GM11168 (cell line): ENCODE data around the gene SGMS1.
"Not testable (repeated sequence)": the region's sequence is repeated elsewhere in the genome, so short reads cannot be mapped to it uniquely, and the experiment has no call there.

Source experiments
- in situ Hi-C: fragments of 300-500 bp; cut with MboI; formaldehyde crosslinking; loops from one replicate; pipeline ENCODE4 v1.12.0; 2022; ENCODE audit warnings: low sequenced_read_pairs; ENCODE audit not compliant: unreplicated experiment

Gene SGMS1

DNA sequence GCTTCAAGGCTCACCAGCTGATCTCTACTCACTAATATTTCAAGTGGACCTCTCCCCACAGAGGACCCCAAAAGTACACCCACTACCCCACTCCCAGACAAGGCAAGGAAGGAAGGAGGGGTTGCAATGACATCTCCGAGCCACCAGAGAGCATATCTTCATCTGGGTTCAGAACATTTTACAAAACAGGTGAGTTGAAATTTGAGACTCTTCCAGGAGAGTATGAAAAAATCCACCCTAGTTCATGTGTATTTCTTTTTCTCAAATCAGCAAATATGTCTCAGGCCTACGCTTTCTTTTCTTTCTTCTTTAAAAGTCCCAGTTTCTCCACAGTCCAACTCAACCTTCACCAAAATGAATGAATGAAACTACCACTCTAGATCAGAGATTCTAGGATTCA is 61.9 kb downstream of the SGMS1 start:
- in situ Hi-C loops, result no loop called here

DNA sequence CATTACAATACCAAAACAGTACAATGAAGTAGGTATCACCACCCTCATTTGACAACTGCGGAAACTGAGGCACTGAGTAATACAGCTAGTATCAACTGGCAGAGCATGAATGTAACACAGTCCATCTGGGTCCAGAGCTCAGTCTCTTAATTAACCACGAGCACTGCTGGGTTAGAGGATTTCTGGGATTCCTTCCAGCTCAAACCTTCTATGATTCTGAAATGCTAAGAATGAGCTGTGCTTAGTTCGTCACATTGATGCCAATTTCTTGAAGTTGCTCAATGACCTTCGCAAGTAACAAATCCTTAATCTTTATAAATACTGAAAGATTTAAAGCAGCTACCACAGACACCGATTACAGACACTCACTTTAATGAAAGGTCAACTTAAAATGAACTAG is 62.5 kb downstream of the SGMS1 start:
- in situ Hi-C loops, result no loop called here

DNA sequence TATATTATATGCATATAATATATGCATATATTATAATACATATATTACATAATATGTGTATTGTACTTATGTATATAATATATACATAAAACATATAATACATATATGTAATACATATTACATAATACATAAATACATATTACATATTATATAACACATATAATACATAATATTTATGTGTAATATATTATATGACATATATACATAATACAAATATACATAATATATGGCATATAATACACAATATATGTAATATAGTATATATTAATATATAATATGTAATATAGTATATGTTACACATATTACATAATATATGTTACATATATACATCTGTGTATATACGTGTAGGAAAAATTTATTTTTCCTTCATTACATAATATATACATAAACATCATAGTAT is 63.4 kb downstream of the SGMS1 start:
- in situ Hi-C loops, result no loop called here

DNA sequence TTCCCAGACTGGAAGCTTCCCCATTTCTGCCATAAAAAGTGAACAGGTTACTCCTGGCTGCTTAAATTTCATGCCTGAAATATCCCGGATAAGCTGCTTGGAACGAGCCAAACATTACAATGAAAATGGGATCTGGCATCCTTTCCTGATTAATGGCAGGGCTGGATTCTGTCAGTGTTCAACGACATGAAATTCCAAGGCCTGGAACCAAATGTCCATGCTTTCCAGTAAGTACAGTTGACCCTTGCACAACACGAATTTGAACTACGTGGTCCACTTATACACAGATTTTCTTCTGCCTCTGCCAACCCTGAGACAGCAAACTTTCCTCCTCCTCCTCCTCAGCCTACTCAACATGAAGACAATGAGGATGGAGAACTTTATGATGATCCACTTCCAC is 65.4 kb downstream of the SGMS1 start:
- in situ Hi-C loops, result no loop called here

DNA sequence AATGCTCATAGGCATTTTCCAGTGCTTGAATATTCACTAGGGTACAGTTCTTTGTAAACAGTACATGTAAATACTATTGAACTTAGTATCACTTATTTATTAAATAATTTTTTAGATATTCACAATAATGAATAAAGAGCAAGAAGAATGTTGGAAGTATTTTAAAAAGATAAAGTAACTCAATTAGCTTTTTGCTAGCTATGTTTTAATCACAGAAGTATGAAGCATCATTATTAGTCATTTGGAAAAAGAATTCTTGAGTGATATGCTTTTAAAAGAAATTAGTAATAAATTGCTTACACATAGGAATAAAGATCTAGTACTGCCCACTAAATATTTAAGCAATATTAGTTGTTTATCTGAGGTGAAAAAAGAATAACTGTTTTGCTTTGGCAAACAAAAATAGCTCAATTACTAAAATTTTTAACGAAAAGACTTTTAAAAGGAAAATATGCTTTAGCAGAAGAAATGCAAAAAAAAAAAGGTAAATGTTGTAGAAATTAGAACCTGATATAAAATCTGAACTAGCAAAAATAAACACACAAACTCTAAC is 66.5 kb downstream of the SGMS1 start:
- in situ Hi-C loops, result no loop called here

DNA sequence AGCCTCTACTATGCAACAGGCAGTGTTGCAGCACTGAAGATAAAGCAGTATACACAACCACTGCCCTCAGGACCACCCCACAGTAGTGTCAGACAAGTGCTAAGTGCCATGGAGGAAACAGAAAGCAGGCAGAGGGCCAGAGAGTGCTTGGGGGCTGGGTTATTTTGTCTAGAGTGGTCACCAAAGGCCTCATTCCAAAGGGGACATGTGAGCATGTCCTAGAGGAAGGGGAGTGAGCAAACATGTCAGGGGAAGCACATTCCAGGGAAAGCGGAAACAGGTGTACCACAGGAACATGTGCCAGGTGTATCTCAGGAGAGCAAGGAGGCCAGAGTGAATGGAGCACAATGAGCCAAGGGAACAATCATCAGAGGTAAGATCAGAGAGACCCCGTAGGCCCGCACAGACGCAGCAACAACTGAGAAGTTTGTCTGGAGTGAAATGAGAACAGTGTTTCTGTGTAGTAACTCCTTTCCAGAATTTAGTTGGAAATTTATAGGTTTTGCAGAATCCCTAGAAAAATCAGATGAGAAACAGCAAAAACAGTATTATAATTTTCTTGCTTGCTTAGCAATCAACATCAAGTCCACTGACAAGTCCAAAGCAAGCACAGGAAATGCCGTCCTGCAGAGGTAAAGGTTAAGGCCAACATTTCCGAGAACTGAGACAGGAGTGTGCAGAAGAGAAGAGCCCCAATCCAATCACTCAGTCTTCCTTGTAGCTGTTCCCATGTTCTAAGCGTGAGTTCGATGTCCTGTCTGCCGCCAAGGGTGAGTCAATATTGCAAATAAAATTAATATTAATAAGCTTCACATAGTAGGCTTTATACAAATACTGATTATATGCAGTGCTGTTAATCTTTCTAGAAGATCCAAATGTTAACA is 67.3 kb downstream of the SGMS1 start:
- in situ Hi-C loops, result no loop called here

DNA sequence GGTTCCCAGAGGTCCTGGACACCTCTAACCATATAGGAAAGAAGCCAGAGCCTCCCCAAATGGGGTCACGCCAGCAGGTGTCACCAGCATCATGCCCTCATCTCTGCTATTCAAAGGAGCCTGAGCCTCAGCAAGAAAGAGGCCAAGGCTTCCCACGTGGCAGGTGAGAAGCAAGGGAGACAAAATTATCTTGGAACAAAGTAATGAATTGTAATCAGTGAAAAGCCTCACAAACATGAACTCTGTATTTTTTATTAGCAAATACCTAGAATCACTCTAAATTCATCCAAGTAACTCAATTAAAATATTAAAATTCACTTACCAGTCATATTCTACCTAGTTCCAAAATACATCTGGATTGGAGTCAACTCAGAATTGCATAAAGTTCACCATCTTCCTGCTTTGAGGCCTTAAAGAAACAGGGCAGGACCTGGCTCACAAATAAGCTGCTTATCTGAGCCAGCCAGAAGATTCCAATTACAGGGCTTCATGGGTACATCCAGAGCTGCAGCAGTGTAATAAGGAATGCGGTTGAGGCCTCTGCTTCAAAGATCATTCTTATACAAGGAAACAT is 68.7 kb downstream of the SGMS1 start:
- in situ Hi-C loops, result no loop called here

DNA sequence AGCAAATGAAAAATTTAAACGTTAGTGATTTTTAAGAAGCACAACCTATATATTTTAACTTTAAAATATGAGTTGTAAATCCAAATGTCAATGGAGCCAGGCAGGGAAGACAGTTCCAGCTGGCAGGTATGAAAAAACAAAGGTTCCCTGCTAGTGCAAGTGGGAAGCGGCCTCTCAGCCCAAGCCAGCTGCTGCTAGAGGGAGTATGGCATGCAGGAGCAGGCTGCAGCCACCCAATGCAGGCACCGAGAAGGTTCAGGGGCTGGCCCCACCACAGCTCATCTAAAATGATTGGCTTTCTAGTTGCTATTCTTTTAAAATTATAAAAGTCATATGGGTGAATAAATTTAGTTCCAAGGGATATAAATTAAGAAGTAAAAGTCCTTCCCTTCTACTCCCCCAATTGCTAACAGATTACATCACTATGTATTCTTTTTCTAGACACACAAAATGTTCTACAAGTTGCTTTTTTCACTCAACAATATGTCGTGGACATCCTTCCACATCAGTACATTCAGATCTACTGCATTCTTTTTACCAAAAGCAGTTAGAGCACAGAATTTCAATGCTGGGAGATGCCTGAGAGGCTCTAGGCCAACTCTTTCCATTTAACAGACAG is 69.3 kb downstream of the SGMS1 start:
- in situ Hi-C loops, result no loop called here

DNA sequence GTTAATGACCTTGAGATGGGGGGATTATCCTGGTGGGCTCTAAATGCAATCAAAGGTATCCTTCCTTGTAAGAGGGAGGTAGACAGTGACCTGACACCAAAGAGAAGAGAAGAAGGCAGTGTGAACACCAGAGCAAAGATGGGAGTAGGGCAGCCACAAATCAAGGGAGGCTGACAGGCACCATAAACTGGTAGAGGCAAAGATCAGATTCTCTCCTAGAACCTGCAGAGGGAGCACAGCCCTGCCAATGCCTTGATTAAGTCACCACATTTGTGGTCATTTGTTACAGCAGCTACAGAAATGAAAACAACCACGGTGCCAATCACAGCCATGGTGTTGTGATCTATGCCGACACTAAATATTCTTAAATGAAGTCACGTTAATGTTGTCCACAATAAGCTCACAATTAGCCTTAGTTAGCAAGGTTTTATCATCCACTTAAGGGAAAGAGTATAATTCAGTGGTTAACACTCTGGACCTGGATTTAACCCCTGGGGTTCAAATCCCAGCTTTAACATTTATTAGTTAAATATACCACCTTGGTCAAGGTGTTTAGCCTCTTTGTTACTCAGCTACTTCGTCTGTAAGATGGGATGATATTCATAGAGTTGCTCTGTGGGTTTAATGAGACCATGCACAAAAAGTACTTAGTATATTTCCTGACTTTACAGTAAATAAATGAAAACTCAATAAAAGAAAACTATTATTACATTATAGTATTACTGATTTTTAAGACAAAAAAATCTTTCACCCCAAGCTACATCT is 70.8 kb downstream of the SGMS1 start:
- in situ Hi-C loops, result no loop called here

DNA sequence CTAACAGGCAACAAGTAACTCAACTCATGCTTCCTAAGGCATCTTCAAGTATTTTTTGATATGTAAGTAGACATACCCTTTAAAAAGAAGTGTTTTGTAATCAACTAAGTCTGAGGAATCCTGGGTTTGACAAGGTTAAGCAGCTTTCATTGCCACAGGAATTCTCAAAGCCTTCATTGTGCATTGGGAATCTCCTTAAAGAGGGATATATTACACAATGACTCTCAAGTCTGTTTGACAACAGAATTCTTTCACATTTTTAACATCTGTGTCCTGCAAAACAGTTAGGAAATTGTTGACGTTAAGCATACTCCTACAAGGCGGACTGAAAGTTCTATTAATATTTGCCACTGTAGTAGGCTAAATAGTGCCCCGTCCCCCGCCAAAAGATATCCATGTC is 71.4 kb downstream of the SGMS1 start:
- in situ Hi-C loops, result no loop called here

DNA sequence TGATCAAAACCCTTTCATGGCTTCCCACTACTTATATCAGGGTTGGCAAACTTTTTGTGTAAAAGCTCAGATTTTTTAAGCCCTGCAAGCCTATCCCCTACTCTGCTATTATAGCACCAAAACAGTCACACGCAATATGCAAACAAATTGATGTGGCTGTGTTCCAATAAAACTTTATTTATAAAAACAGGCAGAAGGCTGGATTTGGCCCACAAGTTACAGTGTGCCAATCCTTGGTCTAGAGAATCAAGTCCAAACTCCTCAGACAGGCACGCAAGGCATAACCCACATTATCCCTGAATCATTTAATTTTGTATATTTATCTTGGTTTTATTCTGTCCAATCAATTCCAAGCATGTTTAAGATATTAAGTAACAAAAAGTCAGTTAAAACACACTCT is 71.9 kb downstream of the SGMS1 start:
- in situ Hi-C loops, result no loop called here

DNA sequence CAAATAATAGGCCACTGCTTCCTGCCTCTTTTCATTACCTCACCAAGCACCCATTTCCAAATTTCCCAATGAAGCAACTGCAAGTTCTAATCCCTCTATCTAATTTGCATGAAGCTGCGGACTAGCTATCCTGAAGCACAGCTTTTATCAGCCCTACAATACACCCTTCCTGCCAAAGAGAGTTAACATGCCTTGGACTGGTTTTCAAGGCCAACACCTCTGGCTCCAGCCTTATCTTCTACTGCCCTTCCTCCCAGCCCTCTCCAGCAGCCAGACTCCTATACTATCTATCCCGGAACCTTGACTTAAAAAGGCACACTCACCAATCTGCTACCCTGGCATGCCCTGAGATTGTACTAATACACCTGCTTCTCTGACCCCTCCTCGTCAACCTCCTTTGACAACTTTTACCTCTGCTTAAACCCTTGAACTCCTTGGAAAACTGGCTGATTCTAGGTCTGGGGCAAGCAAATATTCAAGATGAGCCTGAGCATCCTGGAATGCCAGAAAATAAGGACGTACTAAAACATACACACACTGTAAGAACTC is 73.4 kb downstream of the SGMS1 start:
- in situ Hi-C loops, result no loop called here

DNA sequence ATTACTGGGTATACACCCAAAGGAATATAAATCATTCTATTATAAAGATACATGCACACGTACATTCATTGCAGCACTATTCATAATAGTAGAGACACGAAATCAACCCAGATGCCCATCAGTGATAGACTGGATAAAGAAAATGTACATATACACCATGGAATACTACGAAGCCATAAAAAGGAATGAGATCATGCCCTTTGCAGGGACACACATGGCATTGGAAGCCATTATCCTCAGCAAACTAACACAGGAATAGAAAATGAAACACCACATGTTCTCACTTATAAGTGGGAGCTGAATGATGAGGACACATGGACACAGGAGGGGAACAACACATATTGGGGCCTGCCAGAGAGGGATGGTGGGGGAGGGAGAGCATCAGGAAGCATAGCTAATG is 74.6 kb downstream of the SGMS1 start:
- in situ Hi-C loops, result not testable (repeated sequence)

DNA sequence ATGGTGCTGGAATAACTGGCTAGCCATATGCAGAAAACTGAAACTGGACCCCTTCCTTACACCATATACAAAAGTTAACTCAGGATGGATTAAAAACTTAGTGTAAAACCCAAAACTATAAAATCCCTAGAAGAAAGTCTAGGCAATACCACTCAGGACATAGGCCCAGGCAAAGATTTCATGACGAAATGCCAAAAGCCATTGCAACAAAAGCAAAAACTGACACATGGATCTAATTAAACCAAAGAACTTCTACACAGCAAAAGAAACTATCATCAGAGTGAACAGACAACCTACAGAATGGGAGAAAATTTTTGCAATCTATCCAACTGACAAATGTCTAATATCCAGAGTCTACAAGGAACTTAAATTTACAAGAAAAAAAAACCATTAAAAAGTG is 75.3 kb downstream of the SGMS1 start:
- in situ Hi-C loops, result not testable (repeated sequence)

DNA sequence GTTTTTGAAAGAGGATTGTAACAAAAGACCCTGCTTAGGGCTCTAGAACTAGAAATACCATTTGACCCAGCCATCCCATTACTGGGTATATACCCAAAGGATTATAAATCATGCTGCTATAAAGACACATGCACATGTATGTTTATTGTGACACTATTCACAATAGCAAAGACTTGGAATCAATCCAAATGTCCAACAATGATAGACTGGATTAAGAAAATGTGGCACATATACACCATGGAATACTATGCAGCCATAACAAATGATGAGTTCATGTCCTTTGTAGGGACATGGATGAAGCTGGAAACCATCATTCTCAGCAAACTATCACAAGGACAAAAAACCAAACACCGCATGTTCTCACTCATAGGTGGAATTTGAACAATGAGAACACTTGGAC is 77.5 kb downstream of the SGMS1 start:
- in situ Hi-C loops, result not testable (repeated sequence)

DNA sequence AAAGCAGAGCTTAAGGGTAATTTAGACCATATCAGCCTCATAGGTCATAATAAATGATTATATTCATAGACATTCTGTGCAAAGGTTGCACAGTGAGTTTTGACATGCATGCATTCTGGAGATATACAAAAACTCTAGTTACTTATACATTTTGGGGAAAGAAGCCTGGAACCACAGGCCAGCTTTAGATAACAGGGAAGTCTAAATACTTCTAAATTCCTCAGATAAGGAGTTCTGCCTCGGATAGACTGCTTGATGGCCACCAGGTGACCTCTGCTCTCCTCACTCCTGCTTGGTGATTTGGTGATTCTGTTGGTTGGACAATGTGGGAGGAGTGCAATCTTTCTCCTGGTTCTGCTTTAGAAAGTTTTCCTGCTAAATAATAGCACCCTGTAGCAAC is 77.9 kb downstream of the SGMS1 start:
- in situ Hi-C loops, result no loop called here

DNA sequence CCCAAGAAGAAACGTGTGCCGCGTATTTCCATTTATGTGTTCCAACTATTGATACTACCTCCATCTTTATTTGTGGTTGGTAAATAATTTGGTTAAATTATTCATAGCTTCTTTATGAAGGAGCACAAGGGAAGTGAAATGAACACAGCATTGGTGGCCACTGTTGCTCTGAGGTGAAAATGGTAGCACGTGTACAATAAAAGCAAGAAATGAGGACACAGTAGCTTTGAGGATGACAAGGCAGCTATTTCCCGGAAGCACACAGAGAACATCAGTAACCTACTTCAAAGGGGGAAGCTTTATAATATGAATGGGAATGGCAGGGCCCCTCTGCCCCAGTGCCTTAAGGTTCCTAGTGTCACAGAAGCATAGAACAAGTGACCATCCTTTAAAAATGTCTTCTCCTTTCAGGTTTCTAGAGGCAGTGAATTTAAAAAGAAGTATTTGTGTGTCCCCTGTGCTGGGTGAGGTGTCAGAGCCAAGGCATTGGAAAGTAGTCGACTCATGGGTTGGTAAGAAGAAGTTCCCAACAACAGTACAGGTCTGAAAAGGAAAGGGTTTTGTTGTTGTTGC is 78.8 kb downstream of the SGMS1 start:
- in situ Hi-C loops, result no loop called here

DNA sequence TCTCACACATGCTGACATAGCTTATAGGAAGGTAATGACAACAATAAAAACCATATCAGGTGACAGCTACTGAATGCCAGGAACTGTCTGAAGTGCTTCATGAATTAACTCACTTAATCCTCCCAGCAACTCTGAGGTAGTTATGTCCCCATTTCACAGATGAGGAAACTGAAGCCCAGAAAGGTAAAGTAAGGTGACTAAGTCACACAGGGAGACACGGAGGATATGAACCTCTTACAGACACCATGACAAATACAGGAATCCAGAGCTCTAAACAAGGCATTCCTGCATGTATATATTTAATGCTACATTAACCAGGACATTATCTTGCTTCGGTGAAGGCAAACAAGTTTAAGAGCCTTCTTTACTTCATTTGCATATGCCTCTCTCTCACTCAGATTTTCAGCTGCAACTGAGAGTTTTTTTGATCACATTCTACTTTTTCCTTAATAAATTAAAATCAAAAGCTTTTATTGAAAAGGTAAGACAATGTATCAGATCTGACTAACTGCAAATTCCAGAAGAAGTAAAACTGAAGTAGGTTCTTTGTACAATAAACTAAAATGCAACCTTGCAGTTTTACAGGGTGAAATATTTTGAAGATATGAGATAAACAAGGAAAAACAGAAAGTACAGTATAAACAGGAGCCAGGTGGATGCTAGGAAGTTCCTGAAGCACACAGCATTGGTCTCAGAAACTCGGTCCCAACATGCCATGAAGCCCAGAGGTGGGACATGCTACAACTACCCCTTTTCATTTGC is 79.5 kb downstream of the SGMS1 start:
- in situ Hi-C loops, result no loop called here

DNA sequence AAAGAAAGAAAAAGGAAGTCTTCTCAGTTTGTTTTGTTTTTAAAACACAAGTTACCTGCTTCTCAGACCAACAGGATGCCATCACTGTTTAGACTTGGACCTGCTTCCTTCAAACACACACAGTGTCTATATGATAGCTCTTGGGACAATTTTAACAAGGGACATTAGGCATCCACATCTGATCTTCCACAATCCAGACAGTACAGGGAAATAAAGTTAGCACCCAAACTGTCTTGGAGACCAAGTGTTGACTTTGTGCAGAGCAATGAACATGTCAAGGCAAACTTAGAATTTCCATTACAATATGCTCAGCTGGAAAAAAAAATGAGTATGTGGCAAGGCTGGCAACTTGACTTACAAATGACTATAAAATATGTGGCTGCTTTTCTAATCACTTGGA is 80.9 kb downstream of the SGMS1 start:
- in situ Hi-C loops, result no loop called here
